HG02642 (cell line): Measurements from ENCODE around the gene TMC1.
"Not testable (repeated sequence)": the region's sequence is repeated elsewhere in the genome, so short reads cannot be mapped to it uniquely, and the experiment has no call there.

Source experiments
- ATAC-seq: cut with Tn5 transposase; IDR thresholded peaks from one replicate; pipeline ENCODE4 v1.9.1; 2021; ENCODE audit warnings: mild to moderate bottlenecking; ENCODE audit not compliant: unreplicated experiment, poor library complexity

The TMC1 gene

DNA sequence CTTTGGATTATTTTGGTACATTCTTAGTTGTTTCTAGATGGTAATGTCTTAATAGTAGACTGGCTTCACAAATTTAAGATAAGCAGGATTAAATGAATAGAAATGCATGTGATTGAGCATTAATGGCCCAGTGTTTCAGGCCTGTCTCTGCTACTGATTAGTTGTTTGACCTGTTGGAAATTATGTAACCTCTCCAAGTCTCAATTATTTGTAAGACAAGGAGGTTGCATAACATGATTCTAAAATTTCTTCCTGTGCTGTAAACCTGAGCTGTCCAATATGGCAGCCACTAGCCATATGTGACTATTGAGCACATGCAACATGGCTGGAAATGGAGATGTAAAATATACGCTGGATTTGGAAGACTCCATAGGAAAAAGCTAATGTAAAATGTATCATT lies 333.9 kb downstream of the TMC1 start:
- no peak for ATAC-seq

DNA sequence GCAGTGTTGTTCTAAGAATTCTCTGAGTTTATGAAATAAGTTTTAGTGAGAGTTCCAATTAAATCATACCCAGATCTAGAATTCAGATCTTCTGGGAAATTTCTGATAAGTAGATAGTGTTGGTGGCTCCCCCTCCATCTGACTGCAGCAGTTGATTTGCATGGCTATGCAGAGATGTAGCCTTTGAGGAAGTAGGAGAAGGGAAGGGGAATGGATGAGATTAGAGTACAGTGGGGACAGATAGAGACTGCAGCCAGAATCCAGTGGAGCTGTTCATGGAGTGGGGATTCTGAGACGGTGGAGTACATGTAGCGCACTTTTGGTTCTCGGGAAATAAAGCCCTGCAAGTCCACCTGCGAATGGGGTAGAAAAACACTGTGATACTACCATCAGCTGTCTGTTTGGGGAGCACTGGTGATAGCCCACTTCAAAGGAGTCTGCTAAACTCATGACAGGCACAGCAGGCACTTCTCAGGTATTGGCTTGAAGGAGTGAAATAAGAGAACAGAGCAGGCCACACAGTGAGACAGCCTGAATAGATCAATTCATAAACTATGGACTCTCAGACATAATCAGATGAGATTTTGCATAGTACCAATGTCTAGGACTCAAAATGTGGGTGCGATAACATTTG lies 334.6 kb downstream of the TMC1 start:
- ATAC-seq, result no peak

DNA sequence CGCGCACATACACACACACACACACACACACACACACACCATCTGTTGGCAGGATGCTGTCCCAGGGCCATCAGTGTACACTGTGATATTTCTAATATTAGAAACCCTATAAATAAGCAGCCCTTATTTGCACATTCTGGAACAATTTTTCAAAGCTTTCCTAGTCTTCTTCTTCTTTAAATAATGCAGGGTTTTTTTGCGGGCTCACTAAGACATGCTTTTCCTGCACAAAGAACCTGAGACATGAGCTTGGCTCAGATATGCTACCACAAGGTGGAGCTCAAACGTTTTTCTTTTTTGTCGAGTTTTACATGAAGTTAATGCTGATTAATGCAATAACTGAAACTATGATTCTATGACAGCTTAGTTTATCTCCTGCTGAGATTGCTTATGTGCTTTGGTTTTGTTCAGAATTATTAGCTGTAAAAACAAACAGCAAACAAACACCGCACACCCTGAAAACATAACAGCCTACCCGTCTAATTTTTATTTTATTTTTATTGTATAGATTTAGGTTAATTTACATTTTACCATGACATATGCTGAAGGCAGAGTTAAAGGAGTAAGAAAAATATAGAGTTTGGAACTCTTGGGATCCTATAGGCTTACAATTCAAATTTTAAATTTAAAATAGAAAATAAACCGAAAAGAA lies 335.7 kb downstream of the TMC1 start:
- no peak for ATAC-seq

DNA sequence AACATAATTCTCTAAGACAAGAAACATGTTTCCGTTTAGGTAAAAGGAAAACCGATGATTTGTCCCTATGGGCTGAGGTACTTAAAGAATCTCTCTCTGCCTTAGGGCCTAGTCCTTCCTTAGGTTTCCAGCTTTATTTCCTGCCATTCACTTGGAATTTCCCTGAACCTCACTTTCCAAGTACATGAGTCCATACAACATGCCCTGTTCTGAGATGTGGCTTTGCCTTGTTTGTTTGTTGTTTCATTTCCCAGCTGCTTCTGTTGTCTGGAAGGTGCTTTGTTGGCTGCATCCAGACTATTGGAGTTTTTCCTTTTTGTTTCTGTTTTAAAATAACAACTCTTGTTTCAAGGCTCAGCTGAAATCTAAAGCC lies 336.2 kb downstream of the TMC1 start:
- no peak for ATAC-seq

DNA sequence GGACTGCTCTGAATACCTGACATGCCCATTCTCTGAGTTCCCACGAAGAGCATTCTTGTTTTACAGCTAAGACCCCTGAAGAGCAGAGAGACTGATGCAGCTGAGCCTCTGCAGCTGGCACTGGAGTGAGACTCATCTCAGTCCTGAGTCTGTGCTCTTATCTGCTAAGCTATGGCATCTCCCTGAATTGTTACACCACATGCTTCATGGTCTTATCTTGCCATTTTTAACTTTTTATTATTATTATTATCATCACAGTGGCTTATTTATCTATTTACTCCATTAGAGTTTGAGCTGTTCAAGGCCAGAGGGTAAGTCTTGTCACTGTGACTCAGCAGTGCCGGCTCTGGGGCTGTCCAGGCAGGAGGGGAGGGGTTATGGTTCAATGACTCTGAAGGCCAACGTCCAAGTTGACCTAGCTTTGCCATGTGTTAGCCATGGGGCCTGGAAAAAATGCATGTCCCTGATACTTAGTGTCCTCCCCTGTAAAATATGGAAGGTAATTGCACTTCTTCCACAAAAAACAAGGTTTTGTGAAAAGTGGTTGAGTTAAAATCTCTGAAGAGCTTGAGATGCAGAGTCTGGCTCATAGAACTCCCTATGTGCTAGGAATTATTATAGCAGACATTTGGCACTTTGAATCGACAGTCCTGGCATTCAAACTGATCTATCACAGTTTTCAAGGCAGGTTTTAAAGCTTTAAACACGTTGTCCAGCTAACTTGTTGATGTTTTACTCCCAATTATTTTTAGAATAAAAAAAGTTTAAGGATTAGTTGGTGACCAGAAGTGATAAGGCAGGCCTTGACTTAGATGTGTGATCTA lies 336.9 kb downstream of the TMC1 start:
- ATAC-seq, result no peak

DNA sequence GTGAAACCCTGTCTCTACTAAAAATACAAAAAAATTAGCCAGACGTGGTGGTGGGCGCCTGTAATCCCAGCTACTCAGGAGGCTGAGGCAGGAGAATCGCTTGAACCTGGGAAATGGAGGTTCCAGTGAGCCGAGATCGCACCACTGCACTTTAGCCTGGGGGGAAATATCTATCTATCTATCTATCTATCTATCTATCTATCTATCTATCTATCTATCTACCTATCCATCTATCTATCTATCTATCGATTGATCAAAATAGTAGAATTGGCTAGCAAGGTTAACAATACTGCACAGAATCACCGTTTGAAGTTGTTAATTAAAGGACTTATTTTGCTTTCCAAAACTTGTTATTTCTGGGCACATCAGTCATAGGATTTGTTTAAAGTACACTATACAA lies 341.4 kb downstream of the TMC1 start:
- ATAC-seq, result not testable (repeated sequence)

DNA sequence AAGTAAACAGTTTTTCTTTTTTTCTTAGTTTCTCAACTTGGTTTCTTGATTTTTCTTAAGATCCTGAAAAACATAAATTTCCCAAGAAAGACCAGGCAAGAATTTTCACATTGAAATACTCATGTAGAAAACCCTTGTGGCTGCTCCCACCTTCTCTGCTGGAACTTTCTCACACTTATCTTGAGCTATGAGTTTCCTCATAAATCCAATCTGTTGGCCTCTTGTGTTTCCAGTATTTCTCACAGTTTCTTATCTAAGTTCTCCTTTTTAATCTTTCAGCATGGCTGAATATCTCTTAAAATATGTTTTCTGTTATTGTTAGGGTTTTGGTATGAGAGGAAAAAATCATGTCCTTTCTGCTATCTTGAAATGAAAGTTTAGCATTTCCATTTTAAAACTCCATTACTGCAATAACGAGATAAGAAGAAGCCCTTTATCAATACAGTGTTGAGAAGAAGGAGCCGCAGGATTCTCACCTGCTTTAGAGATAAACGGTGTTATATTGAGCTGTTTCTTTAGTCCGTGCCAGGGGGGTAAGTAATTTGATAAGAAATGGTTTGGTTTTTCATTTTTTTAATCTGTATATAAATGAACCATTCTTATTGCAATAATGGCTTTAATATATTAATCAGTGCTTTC lies 342.2 kb downstream of the TMC1 start:
- ATAC-seq, result no peak

DNA sequence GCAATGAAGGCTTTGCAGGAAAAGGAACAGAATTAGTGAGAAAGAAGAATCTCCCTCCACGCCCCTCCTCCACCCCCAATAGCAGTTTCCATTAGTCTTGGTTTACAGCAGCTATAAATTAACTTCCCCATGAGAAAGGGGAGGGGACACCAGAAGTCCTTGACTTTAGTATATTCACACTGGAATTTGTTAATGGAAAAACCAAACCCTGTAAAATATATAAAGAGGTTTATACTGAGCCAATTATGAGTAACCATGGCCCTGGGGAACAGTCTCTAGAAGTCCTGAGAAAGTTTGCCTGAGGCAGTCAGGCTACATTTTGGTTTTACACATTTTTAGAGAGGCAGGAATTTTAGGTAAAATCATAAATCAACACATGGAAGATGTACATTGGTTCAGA lies 342.9 kb downstream of the TMC1 start:
- no peak for ATAC-seq

DNA sequence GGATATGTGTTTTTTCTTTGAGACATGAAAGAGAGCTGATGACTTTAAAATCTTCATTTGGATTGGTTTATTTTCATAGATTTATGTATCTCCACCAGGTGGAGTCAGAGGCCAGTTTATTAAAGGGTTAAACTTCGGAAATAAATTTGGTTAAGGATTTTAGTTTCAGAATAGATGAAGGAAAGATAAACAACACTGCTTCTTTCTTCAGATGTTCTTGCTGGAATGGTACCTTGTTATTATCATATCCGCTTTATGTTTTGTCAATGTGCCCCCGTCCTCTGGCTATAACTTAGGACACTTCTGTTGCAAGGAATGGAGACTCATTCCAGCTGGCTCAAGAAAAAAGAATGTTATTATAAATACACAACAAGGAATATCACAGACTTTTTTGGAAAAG lies 350.3 kb downstream of the TMC1 start:
- no peak for ATAC-seq

DNA sequence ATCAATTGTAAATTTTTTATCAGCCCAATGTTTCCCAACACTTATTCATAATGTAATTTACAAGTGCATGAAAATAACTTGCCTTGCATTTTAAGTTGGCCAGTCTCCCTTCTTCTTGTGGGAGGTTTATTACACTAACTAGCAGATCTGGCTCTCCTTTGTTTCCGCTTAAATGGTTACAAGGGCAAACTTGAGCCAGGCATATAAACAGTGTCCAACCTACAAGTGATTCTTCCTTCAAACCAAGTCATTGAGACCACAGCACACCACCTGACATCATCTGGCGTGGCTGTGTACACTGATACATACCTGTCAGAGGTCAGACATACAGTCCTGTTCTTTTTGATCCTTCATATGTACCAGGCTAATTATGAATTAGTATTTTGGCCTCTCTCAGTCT lies 351.3 kb downstream of the TMC1 start:
- no peak for ATAC-seq

DNA sequence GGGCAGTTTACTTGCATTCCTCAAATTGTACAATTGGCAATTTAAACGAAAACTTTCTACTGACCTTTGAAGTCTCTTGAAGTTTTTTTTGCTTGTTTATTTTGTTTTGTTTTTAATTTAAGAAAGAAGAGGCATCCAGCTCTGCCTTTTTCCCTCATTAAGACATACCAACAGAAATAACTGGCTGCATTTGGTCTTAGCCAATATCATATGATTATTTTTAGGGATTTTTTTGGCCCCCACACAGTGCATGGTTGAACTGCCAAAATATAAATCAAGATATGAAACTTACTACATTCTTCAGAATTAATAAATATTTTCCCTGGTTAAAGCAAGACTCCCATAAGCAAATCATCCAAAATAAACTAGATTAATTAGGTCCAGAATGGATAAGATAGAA lies 352.0 kb downstream of the TMC1 start:
- no peak for ATAC-seq

DNA sequence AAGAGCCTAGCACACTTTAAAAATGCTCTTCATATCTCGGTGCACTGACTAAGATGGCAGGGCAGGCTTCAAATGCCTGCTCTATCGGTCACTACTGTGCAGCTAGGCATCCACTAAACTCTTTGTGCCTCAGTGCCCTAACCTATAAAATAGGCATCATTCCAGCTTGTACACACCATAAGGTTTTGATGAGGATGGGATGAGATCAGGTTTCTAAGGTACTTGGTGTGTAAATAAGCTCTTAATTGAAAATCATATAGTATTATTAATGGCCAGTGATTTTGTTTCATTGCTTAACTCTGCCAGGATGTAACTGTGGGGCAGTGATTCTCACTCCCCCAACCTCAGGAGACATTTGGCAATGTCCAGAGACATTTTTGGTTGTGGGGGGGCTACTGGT lies 352.9 kb downstream of the TMC1 start:
- no peak for ATAC-seq

DNA sequence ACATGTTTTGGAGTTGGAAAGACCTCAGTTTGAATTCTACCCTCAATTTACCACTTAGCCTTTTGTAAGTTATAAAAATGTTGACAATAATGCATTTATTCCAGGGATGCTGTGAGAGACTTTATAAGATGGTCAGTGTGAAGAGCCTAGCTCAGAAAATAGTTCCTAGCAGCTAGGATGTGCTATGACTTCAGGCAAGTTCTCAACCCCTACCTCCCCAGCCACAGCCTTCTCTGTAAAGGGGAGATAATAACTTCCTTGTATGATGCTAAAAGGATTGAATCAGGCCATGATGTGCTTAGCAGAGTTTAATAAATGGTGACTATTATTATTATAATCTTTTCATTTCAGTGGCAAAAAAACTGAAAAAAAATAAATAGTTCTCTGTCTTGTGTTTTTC lies 353.8 kb downstream of the TMC1 start:
- no peak for ATAC-seq

DNA sequence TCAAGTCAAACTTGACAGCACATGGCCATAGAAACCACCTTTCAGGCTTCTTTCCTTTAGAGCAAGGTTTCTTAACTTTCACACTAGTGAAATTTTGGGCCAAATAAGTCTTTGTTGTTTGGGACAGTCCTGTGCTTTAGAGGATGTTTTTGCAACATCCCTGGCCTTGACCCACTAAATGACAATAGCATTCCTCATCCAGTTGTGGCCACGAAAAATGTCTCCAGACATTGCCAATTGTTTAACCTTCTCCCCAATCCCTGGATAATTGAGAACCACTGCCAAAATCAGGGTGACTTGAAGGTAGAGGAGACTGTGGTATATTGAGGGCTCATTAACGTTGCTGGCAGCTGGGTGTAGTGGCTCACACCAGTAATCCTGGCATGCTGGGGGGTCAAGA lies 359.4 kb downstream of the TMC1 start:
- no peak for ATAC-seq

DNA sequence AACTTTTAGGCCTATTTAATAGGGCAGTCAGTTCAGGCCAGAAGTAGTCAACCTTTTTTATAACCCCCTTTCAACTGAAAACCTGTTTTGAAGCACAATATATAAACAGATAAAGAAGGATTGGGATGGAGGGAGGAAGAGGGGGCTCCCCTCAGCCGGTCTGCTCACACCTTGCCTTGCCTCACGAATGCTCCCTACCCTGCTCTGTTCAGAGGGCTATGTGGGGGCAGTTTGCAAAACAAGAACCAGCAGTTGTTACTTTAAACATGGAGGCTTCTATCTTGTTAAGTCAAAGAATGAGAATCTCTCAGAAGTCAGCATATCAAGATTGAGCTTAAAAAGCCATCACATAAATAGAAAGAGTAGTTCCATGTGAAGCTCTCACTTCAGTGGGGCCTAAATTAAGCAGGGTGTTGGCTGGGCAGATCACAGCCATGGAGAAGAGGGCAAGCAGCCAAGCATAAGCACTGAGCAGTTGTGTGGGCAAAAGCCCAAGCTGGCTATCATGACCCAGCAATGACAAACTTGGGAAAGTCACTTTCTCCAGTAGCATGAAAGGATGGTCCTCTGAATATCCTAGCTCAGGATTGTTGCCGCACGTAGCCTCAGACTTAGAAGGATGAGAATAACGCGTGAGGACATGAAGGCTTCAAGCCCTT lies 360.8 kb downstream of the TMC1 start:
- ATAC-seq, result no peak

DNA sequence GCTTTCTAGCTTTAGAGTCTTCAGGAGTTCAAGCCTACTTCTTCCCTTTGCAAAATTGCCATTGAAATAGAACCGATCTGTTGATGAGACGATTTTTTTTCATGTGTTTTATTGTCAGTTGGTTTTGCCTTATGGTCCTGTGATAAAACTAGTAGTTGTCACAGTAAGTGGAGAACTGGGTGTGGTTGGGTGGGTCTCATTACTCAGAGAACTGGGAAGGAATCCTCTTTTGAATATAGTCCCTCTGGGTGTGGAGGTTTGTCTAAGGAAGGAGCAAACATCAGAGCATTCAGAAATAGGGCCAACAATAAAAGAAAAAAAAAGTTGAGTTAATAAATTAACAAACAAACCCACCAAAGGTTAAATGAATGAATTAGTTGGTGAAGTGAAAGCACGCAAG lies 362.5 kb downstream of the TMC1 start:
- ATAC-seq, result no peak

DNA sequence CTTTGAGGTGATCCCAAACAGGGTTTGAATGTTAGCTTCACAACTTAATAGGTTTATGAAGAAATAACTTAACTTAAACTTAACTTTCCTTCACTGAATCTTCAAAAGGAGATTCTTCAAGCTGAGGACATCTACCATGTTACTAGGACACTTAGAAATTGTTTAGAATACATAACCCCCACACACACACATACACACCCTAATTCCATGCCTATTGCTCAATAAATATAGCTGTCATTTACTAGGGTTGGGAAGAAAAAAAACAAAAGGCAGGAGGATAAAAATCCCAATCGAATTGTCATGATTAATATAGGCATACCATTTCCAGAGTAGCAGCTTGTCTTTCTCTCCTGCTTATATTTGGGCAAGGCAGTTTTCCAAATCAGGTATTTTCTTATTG lies 363.1 kb downstream of the TMC1 start:
- ATAC-seq, result no peak
